B cell (primary cell): ENCODE results near the gene PRKAR2A.

ENCODE experiments used
- CTCF ChIP-seq: fragments of 200-600 bp; IDR thresholded peaks from one replicate; pipeline ENCODE4 v1.8.0; 2022; ENCODE audit warnings: antibody characterized with exemption, mild to moderate bottlenecking
- EZH2 ChIP-seq: IDR thresholded peaks from 2 replicates; pipeline ENCODE4 v1.6.1; 2012; ENCODE audit warnings: borderline replicate concordance, low read depth, mild to moderate bottlenecking, moderate library complexity, low read length; ENCODE audit not compliant: insufficient read depth, poor library complexity, severe bottlenecking

GRCh38 chr3:48748754-48749153, 98.9 kb downstream of the PRKAR2A start:
- no peak for TF ChIP-seq CTCF
- no peak for TF ChIP-seq EZH2
